Measurements from ENCODE around the gene RELN.

- no peak for TF ChIP-seq POLR2AphosphoS5 (IDR thresholded peaks at IDR 0.05)
- TF ChIP-seq CTCF (IDR thresholded peaks at IDR 0.05 in 8 of 11, conservative IDR thresholded peaks at IDR 0.05 in 3 of 11), result no peak
Observed at GRCh38 chr7:103547451-103548284, 441.8 kb downstream of the RELN start.

Data from spleen (tissue), 7 donors.